Measurements from ENCODE around the gene SENP8. TPM values are rescaled to one million over a fixed set of nuclear protein-coding genes. Genes with fewer than 3 reads are reported as not detected.

The SENP8 gene
- total RNA-seq, 4 donors from 2014 or later, result 0.75 to 2.3 (median 1.9) TPM

DNA sequence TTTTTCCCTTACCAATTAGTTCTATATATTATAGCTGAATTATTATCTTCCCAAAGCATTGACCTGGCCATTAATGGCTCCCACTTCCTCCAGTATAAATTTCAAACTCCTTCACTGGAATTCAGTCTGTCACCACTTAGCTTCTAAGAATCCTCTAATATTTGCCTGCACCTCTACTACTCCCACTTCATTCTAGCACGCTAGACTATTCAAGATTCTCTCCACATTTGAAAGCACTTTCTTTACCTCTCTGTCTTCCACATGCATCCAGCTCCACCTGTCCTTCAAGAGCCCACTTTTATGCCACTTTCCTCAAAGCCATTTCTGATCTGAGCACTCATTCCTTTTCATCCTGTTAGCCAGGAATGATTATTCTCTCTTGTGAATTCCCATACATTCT is 15.0 kb downstream of the SENP8 start:
- TF ChIP-seq, protein P1, sequence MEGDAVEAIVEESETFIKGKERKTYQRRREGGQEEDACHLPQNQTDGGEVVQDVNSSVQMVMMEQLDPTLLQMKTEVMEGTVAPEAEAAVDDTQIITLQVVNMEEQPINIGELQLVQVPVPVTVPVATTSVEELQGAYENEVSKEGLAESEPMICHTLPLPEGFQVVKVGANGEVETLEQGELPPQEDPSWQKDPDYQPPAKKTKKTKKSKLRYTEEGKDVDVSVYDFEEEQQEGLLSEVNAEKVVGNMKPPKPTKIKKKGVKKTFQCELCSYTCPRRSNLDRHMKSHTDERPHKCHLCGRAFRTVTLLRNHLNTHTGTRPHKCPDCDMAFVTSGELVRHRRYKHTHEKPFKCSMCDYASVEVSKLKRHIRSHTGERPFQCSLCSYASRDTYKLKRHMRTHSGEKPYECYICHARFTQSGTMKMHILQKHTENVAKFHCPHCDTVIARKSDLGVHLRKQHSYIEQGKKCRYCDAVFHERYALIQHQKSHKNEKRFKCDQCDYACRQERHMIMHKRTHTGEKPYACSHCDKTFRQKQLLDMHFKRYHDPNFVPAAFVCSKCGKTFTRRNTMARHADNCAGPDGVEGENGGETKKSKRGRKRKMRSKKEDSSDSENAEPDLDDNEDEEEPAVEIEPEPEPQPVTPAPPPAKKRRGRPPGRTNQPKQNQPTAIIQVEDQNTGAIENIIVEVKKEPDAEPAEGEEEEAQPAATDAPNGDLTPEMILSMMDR (IDR thresholded peaks at IDR 0.05; ENCODE audit: low read depth), result no peak

DNA sequence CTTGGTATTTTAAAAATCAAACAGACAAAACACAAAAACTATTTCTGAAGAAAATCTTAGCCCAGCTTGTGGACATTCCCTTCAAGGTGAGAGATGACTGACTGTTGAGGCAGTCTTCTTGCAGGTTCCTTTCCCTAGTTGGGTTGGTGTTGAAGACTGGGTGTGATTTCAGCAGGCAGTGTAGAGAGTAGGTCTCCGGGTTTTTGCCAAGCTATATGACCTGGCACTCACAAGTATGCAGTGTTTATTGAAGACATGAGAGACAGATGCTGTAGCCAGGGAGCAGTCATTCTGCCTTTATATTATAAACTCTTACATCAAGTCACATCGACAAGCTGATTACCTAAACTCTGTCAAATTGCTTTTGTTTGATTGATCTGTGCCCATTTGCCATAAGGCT is 17.5 kb downstream of the SENP8 start:
- TF ChIP-seq, protein P1 (IDR thresholded peaks at IDR 0.05; ENCODE audit: low read depth), result no peak

DNA sequence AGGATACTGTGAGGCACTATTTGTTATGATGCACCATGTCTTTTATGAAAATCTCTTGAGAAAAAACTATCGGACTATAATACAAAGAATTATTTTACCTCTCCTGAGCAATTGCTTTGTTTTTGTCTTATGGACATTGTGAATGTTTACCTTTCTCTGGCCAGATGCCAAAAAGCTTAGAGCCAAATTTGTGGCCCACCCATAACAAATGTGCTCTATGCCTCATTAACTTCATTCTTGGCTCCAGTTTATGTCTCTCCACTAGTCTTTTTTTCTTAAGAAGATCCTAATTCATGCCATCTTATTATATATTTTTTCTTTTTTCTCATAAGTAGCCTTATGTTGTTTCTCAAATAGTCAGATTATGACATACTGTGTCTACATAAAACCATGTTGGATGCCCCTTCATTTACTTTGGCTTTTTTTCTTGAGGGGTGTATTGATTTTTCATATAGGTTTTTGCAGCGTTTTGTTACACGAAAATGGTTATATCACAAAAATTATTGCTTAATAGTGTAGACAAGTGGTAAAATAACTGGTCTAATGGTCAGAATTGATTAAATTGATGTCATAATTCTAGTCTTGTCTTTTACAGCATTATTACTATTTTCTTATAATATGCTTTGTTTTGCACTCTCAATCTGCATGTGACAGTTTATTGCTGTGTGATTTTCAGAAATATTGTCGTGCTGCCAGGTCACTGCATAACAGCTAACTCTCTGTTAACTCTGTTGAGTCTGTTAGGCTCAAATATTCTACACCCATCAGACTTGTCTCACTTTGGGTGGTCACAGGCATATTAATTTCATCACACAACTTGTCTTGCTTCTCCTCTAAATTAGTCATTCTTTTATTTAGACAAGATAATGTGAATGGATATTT is 18.2 kb downstream of the SENP8 start:
- TF ChIP-seq, protein P1 (IDR thresholded peaks at IDR 0.05; ENCODE audit: low read depth), result no peak

DNA sequence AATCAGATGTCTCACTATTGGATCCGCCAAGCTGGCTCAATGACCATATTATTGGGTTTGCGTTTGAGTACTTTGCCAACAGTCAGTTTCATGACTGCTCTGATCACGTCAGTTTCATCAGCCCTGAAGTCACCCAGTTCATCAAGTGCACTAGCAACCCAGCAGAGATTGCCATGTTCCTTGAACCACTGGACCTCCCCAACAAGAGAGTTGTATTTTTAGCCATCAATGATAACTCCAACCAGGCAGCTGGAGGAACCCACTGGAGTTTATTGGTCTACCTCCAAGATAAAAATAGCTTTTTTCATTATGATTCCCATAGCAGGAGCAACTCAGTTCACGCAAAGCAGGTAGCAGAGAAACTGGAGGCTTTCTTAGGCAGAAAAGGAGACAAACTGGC is 21.5 kb downstream of the SENP8 start:
- TF ChIP-seq, protein P1 (IDR thresholded peaks at IDR 0.05; ENCODE audit: low read depth), result no peak

DNA sequence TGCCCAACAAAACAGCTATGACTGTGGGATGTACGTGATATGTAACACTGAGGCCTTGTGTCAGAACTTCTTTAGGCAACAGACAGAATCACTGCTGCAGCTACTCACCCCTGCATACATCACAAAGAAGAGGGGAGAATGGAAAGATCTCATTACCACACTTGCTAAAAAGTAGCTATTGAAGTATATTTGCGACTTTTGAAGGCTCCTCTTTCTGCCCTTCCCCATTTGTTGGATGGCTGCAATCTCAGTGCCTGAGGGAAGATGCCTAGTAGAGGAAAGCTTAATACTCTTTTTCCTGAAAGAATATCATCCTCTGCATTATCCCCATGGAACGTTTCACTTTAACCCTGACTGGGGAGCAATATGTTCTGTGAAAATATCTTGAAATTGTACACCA is 21.9 kb downstream of the SENP8 start:
- TF ChIP-seq, protein P1 (IDR thresholded peaks at IDR 0.05; ENCODE audit: low read depth), result no peak

DNA sequence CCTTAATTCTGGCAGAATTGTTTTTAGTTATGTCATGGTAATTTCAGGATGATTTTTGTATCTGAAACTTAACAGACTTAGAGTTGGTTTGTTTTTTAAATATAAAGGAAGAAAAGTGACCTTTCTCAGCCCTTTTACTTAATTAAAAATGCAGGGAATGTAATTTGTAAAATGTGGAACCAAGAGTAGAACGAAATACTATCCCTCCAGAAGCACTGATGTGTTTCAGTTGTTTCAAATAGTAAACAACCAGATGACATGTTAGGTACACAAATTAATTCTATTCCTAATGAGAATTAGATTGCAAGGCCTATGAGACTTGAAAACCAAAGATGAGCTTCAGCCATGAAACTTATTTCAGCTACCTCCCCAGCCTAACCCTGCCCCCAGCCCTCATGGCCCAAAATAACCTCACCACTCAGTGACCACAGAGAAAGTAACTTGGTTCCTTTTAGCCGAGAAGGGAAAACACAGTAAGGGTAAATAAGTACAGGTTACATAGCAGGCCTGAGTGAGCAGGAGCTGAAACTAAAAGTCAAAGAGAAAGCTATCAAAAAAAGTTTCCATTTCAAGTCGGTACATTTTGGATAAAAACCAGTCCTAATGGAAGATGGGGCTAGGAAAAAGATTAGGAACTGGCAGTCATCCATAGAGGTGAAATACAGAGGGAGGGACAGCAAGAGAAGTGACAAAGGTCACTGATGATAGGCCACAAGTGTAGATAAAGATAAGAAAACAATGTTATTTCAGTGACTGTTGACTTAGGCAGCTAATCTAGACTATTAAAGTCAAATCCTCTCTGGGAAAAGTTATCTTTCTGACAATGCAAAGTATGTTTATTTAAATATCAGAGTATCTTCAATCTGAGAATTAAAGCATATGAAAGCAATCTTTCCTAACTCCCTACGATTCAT is 23.2 kb downstream of the SENP8 start:
- TF ChIP-seq, protein P1 (IDR thresholded peaks at IDR 0.05; ENCODE audit: low read depth), result no peak

DNA sequence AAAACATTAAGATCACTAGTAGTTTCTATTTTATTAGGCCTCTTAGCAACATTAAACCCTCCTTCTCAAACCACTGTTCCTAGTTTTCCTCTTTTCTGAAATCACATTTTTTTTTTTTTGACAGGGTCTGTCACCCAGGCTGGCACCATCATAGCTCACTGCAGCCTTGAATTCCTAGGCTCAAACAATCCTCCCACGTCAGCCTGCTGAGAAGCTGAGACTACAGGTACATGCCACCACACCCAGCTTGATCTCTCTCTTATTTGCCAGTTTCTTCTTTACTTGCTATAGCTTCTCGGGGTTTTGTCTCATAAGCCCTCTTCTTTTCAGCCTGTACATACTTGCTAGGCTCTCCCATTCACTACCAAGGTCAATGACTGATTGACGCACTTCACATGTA is 28.0 kb downstream of the SENP8 start:
- TF ChIP-seq, protein P1 (IDR thresholded peaks at IDR 0.05; ENCODE audit: low read depth), result no peak

All from subcutaneous adipose tissue (tissue), 4 donors.